Mucosa of gallbladder (tissue), 1 donor: ENCODE data around the gene LRIT3. TPM values are rescaled to one million over a fixed set of nuclear protein-coding genes. Genes with fewer than 3 reads are reported as not detected.
"Not testable (repeated sequence)": the region's sequence is repeated elsewhere in the genome, so short reads cannot be mapped to it uniquely, and the experiment has no call there.

Source experiments
- DNase-seq: peaks from one replicate; pipeline ENCODE4 v3.0.0-alpha.2; 2020; ENCODE audit warnings: low spot score
- total RNA-seq: library from RNA; stranded (reverse); gene quantifications from one replicate; pipeline ENCODE4 v1.2.1, GENCODE V29; 2021
- donor health status: DM: no; HTN: no; CAD: no.

LRIT3 gene
- total RNA-seq, 1 donor from 2014 or later: 0.23 TPM

DNA sequence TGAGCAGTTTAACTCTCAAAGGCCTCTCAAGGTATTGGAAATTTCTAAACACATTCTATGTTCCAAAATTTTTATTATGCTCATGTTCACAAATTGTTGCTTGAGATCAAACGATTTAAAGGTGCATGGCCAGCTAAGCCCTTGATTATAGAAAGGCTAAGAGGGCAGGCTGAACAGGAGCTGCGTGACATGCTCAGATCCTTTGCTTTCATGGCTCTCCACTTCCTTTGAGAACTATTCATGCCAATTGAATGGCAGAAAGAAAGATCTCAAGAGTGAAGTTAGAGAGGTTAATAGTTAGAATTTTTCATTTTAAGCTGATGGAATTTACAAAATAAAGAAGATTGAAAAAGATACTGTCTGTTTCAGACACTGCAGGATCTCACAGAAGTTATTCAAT is 594 bp downstream of the LRIT3 start:
- DNase-seq: no peak

- DNase-seq: no peak
These were observed 2.7 kb downstream of the LRIT3 start for GRCh38 chr4:109850601-109851000.

DNA sequence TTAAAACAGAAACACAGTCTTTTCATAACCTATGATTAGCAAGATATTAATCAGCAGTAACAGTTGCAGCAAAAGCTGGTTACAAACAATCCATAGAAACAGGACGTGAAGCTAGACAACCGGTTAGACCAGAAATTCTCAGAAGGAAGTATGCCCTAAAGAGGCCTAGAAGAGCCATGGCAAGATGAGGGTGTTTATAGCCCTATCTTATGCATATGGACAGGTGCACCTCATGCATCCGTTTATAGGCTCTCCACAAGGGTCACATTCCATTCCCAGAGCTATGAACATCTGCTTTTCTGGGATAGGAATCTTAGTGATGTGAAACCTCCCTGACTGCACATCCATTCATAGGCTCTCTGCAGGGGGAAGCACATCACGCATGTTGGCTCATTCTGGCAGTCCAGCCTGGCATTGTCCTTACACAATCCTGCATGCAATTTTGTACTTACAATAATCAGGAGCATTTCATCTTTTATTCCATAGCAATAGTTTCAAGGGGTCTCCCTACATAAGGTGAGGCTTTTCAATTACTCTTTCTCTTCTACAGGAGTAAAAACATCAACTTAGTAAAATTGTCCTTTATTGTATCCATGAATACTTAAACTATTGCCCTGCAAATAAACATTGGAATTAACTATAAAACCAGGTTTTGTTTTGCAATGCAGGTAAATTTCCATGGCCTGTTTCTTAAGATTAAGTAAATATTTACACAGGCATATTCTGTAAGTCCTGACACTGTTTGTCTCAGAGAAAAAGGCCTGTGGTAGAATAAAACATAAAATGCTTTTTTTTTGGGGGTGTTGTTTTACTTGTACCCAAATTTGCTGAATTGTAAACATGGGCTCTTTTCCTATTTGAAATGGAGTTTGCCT is 11.8 kb downstream of the LRIT3 start:
- not testable (repeated sequence) for DNase-seq

DNA sequence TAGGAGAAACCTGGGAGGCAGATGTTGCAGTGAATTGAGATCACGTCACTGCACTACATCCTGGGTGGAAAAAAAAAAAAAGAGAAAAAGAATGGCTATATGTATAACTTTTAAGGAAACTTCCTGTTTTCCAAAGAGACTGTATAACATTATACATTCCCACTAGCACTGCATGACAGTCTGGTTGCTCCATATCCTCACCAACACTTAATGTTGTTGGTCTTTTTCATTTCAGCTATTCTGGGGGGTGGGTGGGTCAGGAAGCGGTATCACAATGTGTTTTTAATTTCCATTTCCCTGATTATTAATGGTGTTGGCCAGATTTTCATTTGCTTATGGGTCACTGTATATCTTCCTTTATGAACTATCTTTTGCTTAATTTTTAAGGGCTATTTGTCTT is 13.4 kb downstream of the LRIT3 start:
- no peak for DNase-seq

- DNase-seq: no peak
These were observed 14.1 kb downstream of the LRIT3 start for GRCh38 chr4:109861916-109862511.

GRCh38 chr4:109864134-109864533 is 16.2 kb downstream of the LRIT3 start:
- no peak for DNase-seq

- no peak for DNase-seq
These were observed 22.2 kb downstream of the LRIT3 start for GRCh38 chr4:109870061-109870460.

DNA sequence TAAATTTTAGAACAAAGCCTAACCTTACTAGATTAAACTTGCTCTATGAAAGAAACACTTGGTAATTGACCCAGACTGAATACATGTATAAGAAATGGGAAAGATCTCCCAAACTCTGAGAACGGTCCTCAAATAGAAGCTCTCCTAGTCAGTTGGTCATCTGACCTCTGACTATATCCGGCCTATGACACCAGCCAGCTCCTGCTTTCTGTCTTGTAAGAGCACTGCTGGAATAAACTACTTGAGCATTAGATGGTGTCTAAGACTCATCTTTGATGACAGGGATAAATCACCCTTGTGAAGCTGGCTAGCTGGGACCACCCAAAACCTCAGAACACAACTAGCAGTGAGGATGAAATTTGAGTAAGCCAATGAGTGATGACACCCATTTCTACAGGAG is 24.2 kb downstream of the LRIT3 start:
- DNase-seq: no peak

DNA sequence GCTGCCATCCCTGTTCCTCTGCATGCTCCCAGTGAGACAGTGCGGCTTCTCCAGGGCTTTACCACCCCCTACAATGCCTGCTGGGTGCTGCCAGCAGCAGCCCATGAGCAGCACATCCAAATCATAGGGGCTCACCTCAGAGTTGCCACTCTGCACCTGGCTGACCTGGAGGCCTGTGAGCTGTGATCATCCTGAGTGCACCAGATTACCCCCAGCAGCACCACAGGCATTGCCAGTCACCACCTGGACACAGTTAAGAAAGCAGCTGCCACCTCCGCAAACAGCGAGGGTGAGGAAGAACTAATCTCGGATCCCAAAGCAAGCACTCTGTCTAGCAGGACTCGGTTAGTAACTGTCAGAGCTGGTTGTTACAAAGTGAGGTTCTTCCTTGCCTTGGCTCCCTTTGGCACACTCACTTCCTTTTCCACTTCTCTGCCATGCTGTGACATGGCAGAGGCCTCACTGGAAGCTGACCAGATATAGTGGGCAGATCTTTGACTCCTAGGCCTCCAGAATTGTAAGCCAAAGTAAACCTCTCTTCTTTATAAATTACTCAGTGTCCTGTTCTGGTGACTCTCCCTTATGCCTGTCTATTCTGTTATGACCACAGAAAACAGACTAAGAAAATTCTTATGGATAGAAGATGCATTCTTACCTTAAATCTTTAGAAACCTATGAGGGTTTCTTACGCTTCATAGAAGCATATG is 25.2 kb downstream of the LRIT3 start:
- DNase-seq: no peak

- DNase-seq: no peak
These were observed 26.0 kb downstream of the LRIT3 start for GRCh38 chr4:109873791-109874514.

- no peak for DNase-seq
These were observed 27.2 kb downstream of the LRIT3 start for GRCh38 chr4:109875106-109875505.

GRCh38 chr4:109875553-109875952 is 27.6 kb downstream of the LRIT3 start:
- DNase-seq: not testable (repeated sequence)

DNA sequence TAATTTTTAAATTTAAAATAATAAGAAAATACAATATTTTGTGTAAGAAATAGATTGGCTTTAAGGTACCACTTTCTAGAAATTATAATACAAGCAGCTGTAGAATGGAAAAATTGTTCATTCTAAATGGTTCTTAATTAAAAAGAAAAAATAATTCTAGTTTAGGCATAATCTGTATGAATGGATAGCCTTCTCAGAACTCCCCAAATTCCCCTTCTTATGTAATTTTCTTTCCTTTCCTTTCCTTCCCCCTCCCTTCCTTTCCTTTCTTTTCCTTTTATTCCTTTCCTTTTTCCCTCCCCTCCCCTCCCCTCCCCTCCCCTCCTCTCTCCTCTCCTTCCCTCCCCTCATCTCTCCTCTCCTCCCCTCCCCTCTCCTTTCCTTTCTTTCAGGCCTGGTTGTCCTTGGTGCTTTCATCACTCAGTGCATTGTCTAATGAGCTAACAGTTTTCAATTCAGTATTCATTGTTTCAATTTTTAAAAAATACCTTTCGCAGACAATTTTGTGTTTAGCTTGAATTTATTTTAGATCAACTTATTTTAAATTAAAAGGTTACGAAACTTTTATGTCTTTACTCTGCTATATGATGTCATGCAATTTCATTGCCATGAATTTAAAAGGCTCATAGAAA is 28.8 kb downstream of the LRIT3 start:
- DNase-seq: no peak

- no peak for DNase-seq
These were observed 29.5 kb downstream of the LRIT3 start for GRCh38 chr4:109877400-109877799.

GRCh38 chr4:109878355-109878754 is 30.4 kb downstream of the LRIT3 start:
- DNase-seq: no peak

- DNase-seq: no peak
These were observed 31.2 kb downstream of the LRIT3 start for GRCh38 chr4:109879081-109879480.

GRCh38 chr4:109879636-109880314 is 31.9 kb downstream of the LRIT3 start:
- DNase-seq: no peak

DNA sequence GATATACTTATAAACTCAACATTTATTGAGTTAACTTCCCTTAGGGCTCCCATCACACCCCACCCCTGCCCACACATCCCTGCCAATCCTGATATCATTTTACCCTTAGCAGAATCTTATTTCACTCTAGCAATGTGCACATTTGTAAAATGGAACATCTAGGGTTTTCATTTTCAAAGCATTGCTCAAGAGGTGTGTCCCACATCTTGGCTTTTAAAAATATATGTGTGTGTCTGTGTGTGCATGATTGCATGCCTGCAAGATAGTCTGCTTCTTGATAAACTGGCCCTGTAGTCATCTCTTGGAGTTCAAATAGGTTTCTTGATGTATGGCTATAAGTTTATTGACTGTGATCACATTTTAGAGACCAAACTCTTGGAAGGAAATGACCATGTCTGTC is 38.4 kb downstream of the LRIT3 start:
- no peak for DNase-seq

DNA sequence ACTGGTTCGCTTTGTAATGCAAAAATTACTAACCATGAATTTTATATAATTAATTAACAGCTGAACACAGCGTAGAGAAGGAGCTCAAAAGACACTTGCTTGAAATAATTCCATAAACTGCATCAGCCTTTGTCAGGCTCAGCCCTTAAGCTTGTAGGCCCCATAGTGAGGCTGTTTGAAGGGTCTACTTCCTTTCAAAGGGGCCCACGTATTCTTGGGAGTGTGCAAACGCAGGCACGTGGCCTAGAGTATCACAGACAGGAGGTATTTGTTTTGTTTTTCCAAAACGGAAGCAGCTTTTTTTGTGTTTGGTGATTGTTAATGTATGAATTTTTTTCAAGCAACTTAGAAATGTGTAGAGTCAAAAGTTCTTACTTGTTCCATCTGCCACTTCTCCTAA is 39.2 kb downstream of the LRIT3 start:
- no peak for DNase-seq

DNA sequence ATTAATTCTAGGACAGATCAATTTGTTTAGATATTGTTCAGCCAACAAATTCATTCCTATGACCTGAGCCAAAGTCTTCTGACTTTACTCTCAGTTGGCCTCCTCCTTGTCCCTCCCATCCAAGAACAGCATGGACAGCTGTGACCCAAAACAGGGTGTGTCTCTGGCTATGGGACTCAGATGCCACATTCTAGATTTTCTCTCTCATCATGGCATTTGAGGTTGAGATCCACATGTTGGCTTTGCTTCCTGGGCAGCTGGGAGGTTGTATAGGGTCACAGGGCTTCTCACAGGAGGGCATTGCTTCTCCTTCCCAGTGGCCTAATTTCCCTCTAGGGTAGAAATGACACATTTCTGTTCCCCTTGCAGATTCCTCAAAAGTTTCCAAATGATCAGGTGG is 42.2 kb downstream of the LRIT3 start:
- DNase-seq: no peak
